ENCODE measurements around the gene NEFH. TPM values are rescaled to one million over a fixed set of nuclear protein-coding genes. Genes with fewer than 3 reads are reported as not detected.

NEFH gene
- total and polyA plus RNA-seq, 4 donors = 0.22 to 0.71 (median 0.56) TPM

DNA sequence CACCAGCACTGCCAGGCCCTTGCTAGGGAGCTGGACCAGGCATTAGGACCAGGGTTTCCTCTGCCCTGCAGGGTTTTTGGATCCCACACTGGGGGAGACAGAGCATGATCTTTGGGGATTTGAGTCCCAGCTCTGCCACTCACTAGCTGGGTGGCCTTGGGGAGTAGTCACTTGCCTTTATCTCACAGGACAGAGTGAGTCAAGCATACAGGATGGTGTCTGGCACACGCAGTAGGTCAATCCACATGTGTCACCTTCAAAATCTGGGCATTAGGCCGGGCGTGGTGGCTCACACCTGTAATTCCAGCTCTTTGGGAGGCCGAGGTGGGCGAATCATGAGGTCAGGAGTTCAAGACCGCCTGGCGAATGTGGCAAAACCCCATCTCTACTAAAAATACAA lies 2.7 kb downstream of the NEFH start:
- Histone ChIP-seq H3K9me3 (ENCODE audit: control insufficient read depth in 4 of 4, insufficient read depth in 3 of 4, low read length in 3 of 4) (peaks cover 0 to 16% (median 0%) of the 10 kb centered on the region in 4 donors), H3K4me3 (no peak overlapping the region), H3K9ac (ENCODE audit: insufficient read depth in 1 of 2, low read length in 2 of 2) (no peak overlapping the region), H3K27ac (ENCODE audit: low read depth in 1 of 2, low read length in 1 of 2) (no peak overlapping the region), H3K27me3 (ENCODE audit: control insufficient read depth in 3 of 3, insufficient read depth in 3 of 3, low read length in 2 of 3) (peaks cover 3 to 19% (median 17%) of the 10 kb centered on the region in 3 donors), H3K36me3 (ENCODE audit: control insufficient read depth in 4 of 4, insufficient read depth in 4 of 4, low read length in 4 of 4) (no peaks in the 10 kb centered on the region), H3K4me1 (ENCODE audit: control insufficient read depth in 5 of 5, insufficient read depth in 5 of 5, low read length in 5 of 5) (peaks cover 0 to 25% (median 0%) of the 10 kb centered on the region in 5 donors)
- TF ChIP-seq, protein P1, sequence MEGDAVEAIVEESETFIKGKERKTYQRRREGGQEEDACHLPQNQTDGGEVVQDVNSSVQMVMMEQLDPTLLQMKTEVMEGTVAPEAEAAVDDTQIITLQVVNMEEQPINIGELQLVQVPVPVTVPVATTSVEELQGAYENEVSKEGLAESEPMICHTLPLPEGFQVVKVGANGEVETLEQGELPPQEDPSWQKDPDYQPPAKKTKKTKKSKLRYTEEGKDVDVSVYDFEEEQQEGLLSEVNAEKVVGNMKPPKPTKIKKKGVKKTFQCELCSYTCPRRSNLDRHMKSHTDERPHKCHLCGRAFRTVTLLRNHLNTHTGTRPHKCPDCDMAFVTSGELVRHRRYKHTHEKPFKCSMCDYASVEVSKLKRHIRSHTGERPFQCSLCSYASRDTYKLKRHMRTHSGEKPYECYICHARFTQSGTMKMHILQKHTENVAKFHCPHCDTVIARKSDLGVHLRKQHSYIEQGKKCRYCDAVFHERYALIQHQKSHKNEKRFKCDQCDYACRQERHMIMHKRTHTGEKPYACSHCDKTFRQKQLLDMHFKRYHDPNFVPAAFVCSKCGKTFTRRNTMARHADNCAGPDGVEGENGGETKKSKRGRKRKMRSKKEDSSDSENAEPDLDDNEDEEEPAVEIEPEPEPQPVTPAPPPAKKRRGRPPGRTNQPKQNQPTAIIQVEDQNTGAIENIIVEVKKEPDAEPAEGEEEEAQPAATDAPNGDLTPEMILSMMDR (IDR thresholded peaks at IDR 0.05; ENCODE audit: control extremely low read depth, extremely low read depth) = no peak
- WGBS, 2 donors = 94 to 96% methylated on average over 7 of the region's 7 CpGs
- ATAC-seq (ENCODE audit: insufficient read depth, low FRiP score) (no peak), DNase-seq (no peak)

DNA sequence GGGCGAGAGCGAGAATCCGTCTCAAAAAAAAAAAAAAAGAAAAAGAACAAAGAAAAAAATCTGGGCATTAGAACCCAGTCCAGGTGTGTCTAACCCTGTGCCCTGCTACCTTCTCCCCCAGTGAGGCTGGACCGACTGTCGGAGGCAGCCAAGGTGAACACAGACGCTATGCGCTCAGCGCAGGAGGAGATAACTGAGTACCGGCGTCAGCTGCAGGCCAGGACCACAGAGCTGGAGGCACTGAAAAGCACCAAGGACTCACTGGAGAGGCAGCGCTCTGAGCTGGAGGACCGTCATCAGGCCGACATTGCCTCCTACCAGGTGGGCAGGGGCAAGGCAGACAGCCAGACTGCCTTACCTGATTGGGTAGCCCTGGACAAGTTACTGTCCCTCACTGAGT lies 3.2 kb downstream of the NEFH start:
- H3K4me1 ChIP-seq (ENCODE audit: control insufficient read depth in 5 of 5, insufficient read depth in 5 of 5, low read length in 5 of 5) = peaks cover 0 to 25% (median 0%) of the 10 kb centered on the region in 5 donors
- no peak overlapping the region for H3K4me3 ChIP-seq
- 96 to 98% methylated on average over 13 of the region's 13 CpGs for WGBS, 2 donors
- H3K9me3 ChIP-seq (ENCODE audit: control insufficient read depth in 4 of 4, insufficient read depth in 3 of 4, low read length in 3 of 4) = peaks cover 0 to 16% (median 0%) of the 10 kb centered on the region in 4 donors
- ATAC-seq (ENCODE audit: insufficient read depth, low FRiP score) = no peak
- H3K27ac ChIP-seq (ENCODE audit: low read depth in 1 of 2, low read length in 1 of 2) = no peak overlapping the region
- no peak for DNase-seq
- H3K9ac ChIP-seq (ENCODE audit: insufficient read depth in 1 of 2, low read length in 2 of 2) = no peak overlapping the region
- TF ChIP-seq, protein P1 (IDR thresholded peaks at IDR 0.05; ENCODE audit: control extremely low read depth, extremely low read depth) = no peak
- peaks cover 3 to 16% (median 13%) of the 10 kb centered on the region in 3 donors for H3K27me3 ChIP-seq (ENCODE audit: control insufficient read depth in 3 of 3, insufficient read depth in 3 of 3, low read length in 2 of 3)
- no peaks in the 10 kb centered on the region for H3K36me3 ChIP-seq (ENCODE audit: control insufficient read depth in 4 of 4, insufficient read depth in 4 of 4, low read length in 4 of 4)

DNA sequence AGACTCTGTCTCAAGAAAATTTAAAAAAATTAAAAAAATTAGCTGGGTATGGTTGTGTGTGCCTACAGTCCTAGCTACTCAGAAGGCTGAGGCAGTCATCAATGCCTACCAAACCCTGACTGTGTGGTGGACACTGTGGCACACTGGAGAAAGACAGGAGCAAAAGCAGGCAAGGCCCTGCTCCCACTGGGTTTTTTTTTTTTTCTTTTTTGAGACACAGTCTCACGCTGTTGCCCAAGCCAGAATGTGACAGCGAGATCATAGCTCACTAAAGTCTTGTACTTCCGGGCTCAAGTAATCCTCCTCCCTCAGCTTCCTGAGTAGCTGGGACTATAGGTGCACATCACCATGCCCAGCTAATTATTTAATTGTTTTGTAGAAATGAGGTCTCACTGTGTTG lies 4.6 kb downstream of the NEFH start:
- peaks cover 2 to 3% (median 3%) of the 10 kb centered on the region in 3 donors for H3K27me3 ChIP-seq (ENCODE audit: control insufficient read depth in 3 of 3, insufficient read depth in 3 of 3, low read length in 2 of 3)
- H3K36me3 ChIP-seq (ENCODE audit: control insufficient read depth in 4 of 4, insufficient read depth in 4 of 4, low read length in 4 of 4) = no peaks in the 10 kb centered on the region
- TF ChIP-seq, protein P1 (IDR thresholded peaks at IDR 0.05; ENCODE audit: control extremely low read depth, extremely low read depth) = no peak
- ATAC-seq (ENCODE audit: insufficient read depth, low FRiP score) (no peak), DNase-seq (no peak)
- H3K9me3 ChIP-seq (ENCODE audit: control insufficient read depth in 4 of 4, insufficient read depth in 3 of 4, low read length in 3 of 4) = peaks cover 0 to 15% (median 0%) of the 10 kb centered on the region in 4 donors
- WGBS, 2 donors = 92 to 95% methylated on average over 3 of the region's 3 CpGs
- no peak overlapping the region for H3K27ac ChIP-seq (ENCODE audit: low read depth in 1 of 2, low read length in 1 of 2)
- H3K4me1 ChIP-seq (ENCODE audit: control insufficient read depth in 5 of 5, insufficient read depth in 5 of 5, low read length in 5 of 5) = peaks cover 0 to 21% (median 0%) of the 10 kb centered on the region in 5 donors
- no peak overlapping the region for H3K4me3 ChIP-seq
- no peak overlapping the region for H3K9ac ChIP-seq (ENCODE audit: insufficient read depth in 1 of 2, low read length in 2 of 2)

DNA sequence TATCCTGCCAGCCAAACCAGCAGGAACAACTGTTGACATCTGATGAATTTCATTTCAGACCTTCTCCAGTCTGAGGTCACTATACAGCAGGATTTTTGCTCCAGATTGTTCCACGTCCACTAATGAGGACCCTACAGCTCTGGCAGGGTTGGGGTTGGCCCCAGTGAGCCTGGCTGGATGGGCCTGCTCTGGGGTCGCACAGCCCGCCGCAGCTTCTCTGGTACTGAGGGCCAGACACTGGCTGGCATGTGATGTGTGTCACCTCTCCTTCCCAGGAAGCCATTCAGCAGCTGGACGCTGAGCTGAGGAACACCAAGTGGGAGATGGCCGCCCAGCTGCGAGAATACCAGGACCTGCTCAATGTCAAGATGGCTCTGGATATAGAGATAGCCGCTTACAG lies 5.4 kb downstream of the NEFH start:
- H3K9me3 ChIP-seq (ENCODE audit: control insufficient read depth in 4 of 4, insufficient read depth in 3 of 4, low read length in 3 of 4) = peaks cover 0 to 9% (median 0%) of the 10 kb centered on the region in 4 donors
- peaks cover 0 to 14% (median 0%) of the 10 kb centered on the region in 5 donors for H3K4me1 ChIP-seq (ENCODE audit: control insufficient read depth in 5 of 5, insufficient read depth in 5 of 5, low read length in 5 of 5)
- TF ChIP-seq, protein P1 (IDR thresholded peaks at IDR 0.05; ENCODE audit: control extremely low read depth, extremely low read depth) = no peak
- 94 to 96% methylated on average over 8 of the region's 8 CpGs for WGBS, 2 donors
- no peak for ATAC-seq (ENCODE audit: insufficient read depth, low FRiP score)
- H3K4me3 ChIP-seq = no peak overlapping the region
- H3K27ac ChIP-seq (ENCODE audit: low read depth in 1 of 2, low read length in 1 of 2) = no peak overlapping the region
- DNase-seq = no peak
- no peak overlapping the region for H3K9ac ChIP-seq (ENCODE audit: insufficient read depth in 1 of 2, low read length in 2 of 2)
- H3K36me3 ChIP-seq (ENCODE audit: control insufficient read depth in 4 of 4, insufficient read depth in 4 of 4, low read length in 4 of 4) = no peaks in the 10 kb centered on the region
- H3K27me3 ChIP-seq (ENCODE audit: control insufficient read depth in 3 of 3, insufficient read depth in 3 of 3, low read length in 2 of 3) = peaks cover 0 to under 1% (median 0%) of the 10 kb centered on the region in 3 donors
